ENCODE results near the gene MSANTD1.
"Not testable (repeated sequence)": the region's sequence is repeated elsewhere in the genome, so short reads cannot be mapped to it uniquely, and the experiment has no call there.

The MSANTD1 gene

DNA sequence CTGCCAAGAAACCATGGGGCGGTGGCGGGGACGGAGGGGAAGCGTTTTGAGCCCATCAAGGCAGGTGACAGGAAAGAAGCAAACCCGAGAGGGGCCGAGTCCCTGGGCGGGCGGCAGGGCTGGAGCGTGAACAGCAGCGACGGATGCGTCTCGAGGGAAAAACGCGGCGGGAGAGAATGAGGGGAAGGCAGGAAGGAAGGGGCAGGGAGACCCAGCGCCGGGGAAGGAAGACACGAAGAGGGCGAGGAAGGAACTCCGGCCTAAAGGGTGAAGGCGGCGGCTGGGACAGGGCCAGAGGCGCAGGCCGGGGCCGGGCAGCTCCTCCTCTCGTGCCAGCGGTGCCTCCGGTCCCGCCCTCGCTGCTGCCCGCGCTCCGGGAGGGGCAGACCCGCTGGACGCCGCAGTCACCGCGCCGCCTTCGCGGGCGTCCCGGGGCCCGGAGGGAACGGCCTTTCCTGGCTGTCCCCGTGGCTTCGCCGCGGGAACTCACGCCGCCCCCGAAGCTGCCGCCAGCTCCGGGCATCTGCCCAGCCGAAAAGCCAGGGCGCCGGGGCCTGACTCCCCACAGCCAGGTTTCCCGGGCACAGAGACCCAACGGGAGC lies 43.1 kb downstream of the MSANTD1 start:
- peak; percentile 15 for DNase-seq

DNA sequence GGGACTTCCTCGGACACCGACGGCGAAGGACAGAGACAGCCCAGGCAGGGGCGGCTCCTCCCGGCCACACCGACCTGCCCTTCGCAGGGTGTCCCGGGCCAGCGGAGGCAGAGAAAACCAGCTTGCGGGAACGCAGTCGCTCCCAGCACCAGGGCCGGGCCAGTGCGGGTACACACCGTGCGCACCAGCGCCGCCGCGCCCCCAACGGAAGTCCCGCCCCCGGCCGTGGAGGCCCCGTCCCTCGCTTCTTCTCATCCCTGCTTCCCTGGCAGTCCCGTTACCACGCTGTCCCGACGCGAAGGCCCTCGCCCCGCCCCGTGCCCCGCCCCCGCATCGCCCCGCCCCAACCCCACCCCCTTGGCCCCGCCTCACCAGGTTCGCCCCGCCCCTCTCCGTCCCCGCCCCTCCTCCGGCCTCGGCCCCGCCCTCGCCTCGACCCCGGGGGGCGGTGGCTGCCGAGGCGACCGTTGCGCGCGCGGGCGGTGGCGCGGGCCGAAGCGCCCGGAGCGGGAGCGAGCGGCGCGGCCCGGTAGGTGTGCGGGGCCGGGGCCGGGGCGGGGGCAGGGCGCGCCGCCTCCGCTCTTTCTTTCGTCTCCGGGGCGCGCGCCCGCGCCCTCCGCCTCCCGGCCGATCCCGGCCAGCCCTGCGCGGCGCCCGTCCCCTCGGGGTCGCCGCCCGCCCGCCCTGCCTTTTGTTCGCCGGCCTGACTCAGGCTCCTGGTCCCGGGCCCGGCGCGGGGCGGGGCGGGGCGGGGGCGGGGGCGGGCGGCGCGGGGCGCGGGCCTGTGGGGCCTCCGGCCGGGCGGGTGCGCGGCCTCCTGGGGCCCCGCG lies 43.8 kb downstream of the MSANTD1 start, which contains the start of gene RGS12:
TSS of gene RGS12 (plus strand) at position 451 of the 830 bp plus-strand sequence. CDS start 23,150 bp downstream, outside the sequence.
- DNase-seq, result peak; percentile 85

DNA sequence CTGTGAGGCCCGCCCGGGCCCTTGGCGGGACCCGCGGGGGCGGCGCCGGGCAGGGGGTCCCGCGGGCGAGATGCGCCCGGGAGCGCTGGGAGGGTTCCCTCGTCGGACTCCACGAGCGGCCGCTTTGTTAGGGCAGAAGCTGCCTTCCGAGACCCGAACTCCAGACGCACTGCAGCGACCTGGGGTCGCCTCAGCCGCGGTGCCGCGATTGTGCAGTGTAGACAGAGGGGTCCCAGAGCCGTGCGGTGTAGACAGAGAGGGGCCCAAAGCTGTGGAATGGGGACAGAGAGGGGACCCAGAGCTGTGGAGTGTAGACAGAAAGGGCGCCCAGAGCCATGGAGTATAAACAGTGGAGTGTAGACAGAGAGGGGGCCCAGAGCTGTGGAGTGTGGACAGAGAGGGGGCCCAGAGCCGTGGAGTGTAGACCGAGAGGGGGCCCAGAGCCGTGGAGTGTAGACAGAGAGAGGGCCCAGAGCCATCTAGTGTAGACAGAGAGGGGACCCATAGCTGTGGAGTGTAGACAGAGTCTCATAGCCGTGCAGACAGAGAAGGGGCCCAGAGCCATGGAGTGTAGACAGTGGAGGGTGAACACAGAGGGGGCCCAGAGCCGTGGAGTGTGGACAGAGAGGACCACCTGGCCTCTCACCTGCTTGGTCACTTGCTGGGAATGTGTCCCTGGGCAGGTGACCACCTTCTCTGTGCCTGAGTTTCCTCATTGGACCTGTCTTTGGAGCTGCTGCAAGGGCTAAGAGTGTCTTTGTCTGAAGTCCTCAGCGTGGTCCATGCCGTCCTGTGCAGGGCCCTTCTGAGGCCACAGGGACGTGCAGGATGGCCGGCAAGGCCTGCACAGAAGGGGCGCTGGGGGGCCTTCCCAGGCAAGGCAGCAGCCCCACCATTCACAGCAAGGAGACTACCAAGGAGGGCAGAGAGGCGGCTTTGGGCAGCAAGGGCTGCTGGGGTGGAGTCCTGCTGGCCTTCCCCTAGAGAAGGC lies 44.7 kb downstream of the MSANTD1 start:
- DNase-seq, result no peak

GRCh38 chr4:3294401-3295241 lies 45.7 kb downstream of the MSANTD1 start:
- no peak for DNase-seq

- DNase-seq, result no peak
Measured at GRCh38 chr4:3295837-3296624, 47.1 kb downstream of the MSANTD1 start.

- no peak for DNase-seq
Measured at GRCh38 chr4:3296651-3297050, 47.7 kb downstream of the MSANTD1 start.

GRCh38 chr4:3297066-3297859 lies 48.3 kb downstream of the MSANTD1 start:
- DNase-seq, result no peak

GRCh38 chr4:3299122-3299975 lies 50.4 kb downstream of the MSANTD1 start:
- DNase-seq, result no peak

DNA sequence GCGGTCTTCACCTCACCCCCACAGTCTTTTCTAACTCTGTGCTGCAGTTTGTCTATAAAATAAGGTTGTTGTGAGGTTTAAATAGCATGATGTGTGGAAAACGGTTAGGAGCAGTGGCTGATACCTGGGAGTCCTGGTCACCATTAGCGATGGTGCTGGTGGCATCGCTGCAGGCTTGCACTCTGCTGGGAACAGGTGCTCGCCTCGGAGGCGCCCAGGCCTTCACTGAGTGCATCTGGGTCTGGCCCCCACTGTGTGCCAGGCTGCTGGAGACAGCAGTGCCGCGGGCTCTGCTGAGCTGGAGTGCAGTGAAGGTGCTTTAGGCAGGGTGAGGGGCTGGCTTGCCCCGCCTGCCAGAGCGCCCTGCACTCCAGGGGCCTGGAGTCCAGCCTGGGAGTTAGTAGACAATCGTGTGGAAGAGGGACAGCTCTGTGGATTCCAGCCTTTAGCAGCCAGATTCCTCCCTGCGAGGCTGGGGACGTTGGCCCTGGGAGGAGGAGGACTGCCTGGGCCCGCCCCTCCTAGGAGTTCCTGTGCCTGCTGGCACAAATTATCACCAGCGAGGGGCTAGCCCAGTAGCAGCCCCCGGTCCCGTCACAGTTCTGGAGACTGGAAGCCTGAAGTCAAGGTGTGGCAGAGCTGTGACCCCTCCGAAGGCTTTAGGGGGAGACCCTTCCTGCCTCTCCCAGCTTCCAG lies 51.2 kb downstream of the MSANTD1 start:
- DNase-seq, result no peak

DNA sequence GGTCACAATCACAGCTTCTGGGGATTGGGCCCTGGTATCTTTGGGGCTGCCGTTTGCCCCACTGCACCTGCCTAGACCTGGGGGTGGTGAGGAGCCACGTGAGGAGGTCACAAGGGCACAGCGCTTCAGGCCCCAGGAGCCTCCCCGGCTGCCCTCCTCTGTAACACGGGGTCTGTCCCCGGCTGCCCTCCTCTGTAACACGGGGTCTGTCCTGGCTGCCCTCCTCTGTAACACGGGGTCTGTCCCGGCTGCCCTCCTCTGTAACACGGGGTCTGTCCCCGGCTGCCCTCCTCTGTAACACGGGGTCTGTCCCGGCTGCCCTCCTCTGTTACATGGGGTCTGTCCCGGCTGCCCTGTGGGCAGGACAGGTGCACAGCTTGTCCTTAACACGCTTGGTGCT lies 51.9 kb downstream of the MSANTD1 start:
- DNase-seq, result not testable (repeated sequence)

GRCh38 chr4:3301450-3302172 lies 52.7 kb downstream of the MSANTD1 start:
- DNase-seq, result no peak

DNA sequence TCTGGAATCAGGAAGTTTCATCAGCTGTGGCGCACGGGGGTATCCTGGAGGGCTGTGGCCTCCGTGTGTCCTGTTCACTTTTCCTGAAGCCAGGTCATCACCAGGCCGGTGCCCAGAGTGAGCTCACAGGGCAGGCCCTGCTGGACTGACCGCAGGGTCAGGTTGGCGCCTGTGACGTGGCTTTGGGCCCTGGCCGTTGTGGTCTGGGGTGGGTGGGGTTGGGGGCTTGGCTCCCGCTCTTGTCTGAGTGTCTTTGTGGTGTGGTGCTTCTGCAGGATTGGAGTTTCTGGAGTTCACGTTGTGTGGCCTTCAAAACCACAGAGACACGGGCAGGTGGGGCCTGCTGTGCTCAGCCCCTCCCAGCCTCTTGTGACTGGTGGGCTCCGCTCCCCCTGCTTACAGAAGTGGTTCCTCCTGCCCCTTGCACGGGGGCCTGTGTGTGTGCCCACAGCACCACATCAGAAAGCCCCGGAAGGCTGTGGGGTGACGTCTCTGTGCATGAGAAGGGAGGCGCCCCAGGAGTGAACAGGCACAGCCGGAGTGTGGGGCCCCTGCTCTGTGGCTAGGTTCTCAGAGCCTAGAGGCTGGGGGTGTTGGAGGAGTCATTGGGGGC lies 53.3 kb downstream of the MSANTD1 start:
- DNase-seq, result no peak

- DNase-seq, result no peak
Measured at GRCh38 chr4:3302786-3303564, 54.0 kb downstream of the MSANTD1 start.

DNA sequence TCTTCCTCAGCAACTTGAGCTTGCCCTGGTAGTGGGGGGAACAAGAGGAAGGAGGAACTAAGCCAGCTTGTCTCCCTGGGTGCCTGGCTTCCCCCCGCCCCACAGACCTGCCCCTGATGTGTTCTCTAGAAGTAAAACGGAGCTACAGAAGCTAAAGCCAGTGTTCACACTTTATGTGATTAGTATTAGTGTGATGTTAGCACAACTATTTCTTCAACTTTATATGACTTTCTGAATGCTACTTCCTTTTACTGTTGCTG lies 54.5 kb downstream of the MSANTD1 start:
- no peak for DNase-seq

GRCh38 chr4:3303923-3304710 lies 55.2 kb downstream of the MSANTD1 start:
- DNase-seq, result no peak

All from NCI-H1105 (cell line).